Ascending aorta (tissue), 2 donors: ENCODE results near the gene NIFK. TPM values are rescaled to one million over a fixed set of nuclear protein-coding genes. Genes with fewer than 3 reads are reported as not detected.
"Not testable (repeated sequence)": the region's sequence is repeated elsewhere in the genome, so short reads cannot be mapped to it uniquely, and the experiment has no call there.

Experiments used
- DNase-seq, 2 donors: peaks; one replicate each; pipeline ENCODE4 v3.0.0-alpha.2; 2019; ENCODE audit warnings: low spot score in 2 of 2
- H3K27ac ChIP-seq, 2 donors: fragments of 200-600 bp; sonication (generic); one replicate each; pipeline ENCODE4 v1.5.1; 2016 to 2017; ENCODE audit warnings: mild to moderate bottlenecking in 1 of 2
- H3K27me3 ChIP-seq: fragments of 200-600 bp; sonication (generic); one replicate; pipeline ENCODE4 v1.5.1; 2017
- H3K36me3 ChIP-seq, 2 donors: fragments of 200-600 bp; sonication (generic); one replicate each; pipeline ENCODE4 v1.5.1; 2016
- H3K4me1 ChIP-seq, 2 donors: fragments of 200-600 bp; sonication (generic); one replicate each; pipeline ENCODE4 v1.5.1; 2016 to 2017; ENCODE audit warnings: mild to moderate bottlenecking in 1 of 2
- H3K4me3 ChIP-seq, 2 donors: fragments of 200-600 bp; sonication (generic); one replicate each; pipeline ENCODE4 v1.5.1; 2016 to 2017; ENCODE audit warnings: mild to moderate bottlenecking in 1 of 2
- H3K9me3 ChIP-seq, 2 donors: fragments of 200-600 bp; sonication (generic); one replicate each; pipeline ENCODE4 v1.5.1; 2016
- intact Hi-C: fragments of 100-400 bp; cut with DNase I; formaldehyde crosslinking; loops from one replicate; pipeline ENCODE4 v1.15.1; 2023
- total RNA-seq: library from RNA; depleted of rRNA; stranded (reverse); fragments of >200 nt; gene quantifications from one replicate; pipeline ENCODE4 v1.1.0, GENCODE V29; 2016
- TF ChIP-seq, protein P1 (sequence below), 3 experiments: fragments of 200-600 bp in 2 of 3; fragments of 450-650 bp in 1 of 3; sonication (generic) in 2 of 3; IDR thresholded peaks; one replicate each; pipeline ENCODE4 v1.5.1; 2016 to 2019; ENCODE audit warnings: antibody characterized with exemption in 3 of 3, mild to moderate bottlenecking in 1 of 3, moderate library complexity in 1 of 3

NIFK gene
- total RNA-seq, 1 donor from 2014 or later, result 31.9 TPM

DNA sequence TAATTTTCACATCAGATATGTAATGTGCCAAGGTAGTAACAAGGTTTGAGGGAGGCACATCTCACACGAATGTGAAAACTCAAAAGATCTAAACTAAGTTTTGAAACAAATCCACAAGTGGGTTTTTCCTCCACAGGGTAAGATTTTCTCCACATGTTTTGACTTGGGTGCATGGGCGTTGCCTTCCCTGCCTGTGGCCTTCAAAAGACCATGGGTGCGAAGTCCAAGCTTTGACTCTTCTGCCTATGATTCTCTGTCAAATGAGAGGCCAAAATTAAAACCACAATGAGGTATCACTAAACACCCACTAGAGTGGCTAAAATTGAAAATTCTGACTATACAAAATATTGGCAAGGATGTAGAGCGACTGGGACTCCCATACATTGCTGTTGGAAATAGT, 30.7 kb downstream of the NIFK start:
- H3K9me3 ChIP-seq, result no peaks in the 10 kb centered on the region
- H3K4me1 ChIP-seq, result peaks cover 0 to 8% of the 10 kb centered on the region in 2 donors
- no peak overlapping the region for H3K4me3 ChIP-seq
- H3K27me3 ChIP-seq, result no peaks in the 10 kb centered on the region
- H3K36me3 ChIP-seq, result no peaks in the 10 kb centered on the region
- TF ChIP-seq, protein P1, sequence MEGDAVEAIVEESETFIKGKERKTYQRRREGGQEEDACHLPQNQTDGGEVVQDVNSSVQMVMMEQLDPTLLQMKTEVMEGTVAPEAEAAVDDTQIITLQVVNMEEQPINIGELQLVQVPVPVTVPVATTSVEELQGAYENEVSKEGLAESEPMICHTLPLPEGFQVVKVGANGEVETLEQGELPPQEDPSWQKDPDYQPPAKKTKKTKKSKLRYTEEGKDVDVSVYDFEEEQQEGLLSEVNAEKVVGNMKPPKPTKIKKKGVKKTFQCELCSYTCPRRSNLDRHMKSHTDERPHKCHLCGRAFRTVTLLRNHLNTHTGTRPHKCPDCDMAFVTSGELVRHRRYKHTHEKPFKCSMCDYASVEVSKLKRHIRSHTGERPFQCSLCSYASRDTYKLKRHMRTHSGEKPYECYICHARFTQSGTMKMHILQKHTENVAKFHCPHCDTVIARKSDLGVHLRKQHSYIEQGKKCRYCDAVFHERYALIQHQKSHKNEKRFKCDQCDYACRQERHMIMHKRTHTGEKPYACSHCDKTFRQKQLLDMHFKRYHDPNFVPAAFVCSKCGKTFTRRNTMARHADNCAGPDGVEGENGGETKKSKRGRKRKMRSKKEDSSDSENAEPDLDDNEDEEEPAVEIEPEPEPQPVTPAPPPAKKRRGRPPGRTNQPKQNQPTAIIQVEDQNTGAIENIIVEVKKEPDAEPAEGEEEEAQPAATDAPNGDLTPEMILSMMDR (IDR thresholded peaks at IDR 0.05), result no peak
- intact Hi-C loops, result no loop called here
- H3K27ac ChIP-seq, result no peak overlapping the region
- DNase-seq, result no peak

DNA sequence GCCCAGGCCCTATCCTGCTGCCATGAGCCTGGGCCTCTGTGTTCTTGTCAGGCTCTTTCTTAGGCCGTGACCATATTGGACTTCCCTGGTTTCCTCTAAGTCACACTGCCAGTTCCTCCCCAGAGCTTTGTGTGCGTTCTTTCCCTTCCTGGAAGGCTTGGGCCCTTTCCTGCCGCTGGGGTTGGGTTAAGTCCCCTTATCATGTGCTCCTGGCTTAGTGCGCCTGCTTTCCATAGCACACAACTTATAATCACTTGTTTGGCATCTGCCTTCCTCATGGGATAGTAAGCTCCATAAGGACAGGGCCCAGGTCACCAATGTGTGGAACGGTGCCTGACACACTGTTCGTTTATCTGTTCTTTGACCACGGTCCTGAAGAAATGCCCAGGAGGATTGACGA, 31.3 kb downstream of the NIFK start:
- DNase-seq, result no peak
- intact Hi-C loops, result no loop called here
- no peak overlapping the region for H3K4me3 ChIP-seq
- H3K36me3 ChIP-seq, result no peaks in the 10 kb centered on the region
- no peak overlapping the region for H3K27ac ChIP-seq
- H3K9me3 ChIP-seq, result no peaks in the 10 kb centered on the region
- H3K27me3 ChIP-seq, result no peaks in the 10 kb centered on the region
- H3K4me1 ChIP-seq, result peaks cover 0 to 4% of the 10 kb centered on the region in 2 donors
- TF ChIP-seq, protein P1 (IDR thresholded peaks at IDR 0.05), result no peak

DNA sequence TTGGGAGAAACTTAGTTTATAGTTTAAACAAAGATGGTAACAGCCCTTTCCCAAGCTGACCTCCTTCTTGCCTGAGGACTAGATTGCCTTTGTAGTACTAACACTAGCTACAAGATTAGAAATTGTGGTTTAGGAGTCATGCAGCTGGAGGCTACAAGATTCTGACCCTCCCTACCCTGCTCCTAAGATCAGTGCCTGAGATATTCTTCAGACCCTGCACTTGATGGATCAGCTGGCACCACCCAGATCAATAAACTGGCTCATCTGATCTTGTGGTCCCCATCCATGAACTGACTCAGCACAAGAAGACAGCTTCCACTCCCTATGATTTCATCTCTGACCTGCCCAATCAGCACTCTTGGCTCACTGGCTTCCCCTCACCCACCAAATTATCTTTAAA, 34.9 kb downstream of the NIFK start:
- peaks cover 0 to 11% of the 10 kb centered on the region in 2 donors for H3K4me1 ChIP-seq
- H3K36me3 ChIP-seq, H3K4me3 ChIP-seq, H3K27me3 ChIP-seq, H3K9me3 ChIP-seq, H3K27ac ChIP-seq, DNase-seq: not testable (repeated sequence)
- intact Hi-C loops, result loop anchor here (5.0 kb wide), 1 partner anchor 294 kb away; no protein-coding TSS in a partner anchor

DNA sequence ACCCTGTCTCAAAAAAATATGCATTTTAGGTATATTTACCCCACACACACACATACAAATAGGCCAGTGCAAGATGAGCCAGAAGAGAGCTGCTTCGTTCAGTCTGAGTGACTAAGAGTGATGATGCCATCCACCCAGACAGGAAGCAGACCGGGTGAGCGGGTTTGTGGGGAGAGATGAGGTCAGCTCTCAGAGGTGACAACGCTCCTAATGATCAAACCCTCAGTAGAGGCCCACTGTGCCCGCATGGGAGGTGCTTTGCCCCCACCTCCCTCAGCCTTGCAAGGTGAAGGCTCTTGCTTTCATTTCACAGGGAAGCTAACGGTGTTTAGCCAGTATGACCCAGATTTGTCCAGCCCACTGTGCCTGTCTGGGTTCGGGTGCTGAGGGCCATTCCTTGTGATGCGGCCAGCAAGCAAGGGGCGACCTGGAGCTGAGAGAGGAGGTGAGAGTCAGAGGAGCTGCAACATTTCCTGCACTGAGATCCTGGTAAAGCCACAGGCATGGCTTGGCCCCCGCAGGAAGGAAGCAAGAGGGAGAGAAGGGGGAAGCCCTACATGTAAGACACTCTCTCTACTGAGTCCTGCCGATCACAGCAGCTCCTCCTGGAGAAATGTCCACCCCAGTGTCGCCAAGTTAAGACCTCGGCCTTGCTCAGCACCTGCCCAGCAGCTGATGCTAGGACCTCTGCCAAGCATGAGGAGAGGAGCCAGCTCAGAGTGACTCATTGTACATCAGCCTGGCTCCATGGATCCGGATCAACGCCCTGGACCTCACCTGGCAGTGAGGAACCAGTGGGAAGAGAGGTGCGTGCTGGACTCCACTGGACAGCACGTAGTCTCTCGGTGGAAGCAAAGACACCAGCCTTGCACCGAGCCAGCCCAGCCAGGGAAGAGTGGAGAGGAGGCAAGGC, 37.0 kb downstream of the NIFK start:
- TF ChIP-seq, protein P1 (IDR thresholded peaks at IDR 0.05), result no peak
- peak overlapping the region in 1 of 2 donors; percentile 14 for H3K4me3 ChIP-seq
- no peaks in the 10 kb centered on the region for H3K9me3 ChIP-seq
- peaks cover 0 to 16% of the 10 kb centered on the region in 2 donors for H3K4me1 ChIP-seq
- H3K27me3 ChIP-seq, result no peaks in the 10 kb centered on the region
- intact Hi-C loops, result loop anchor here (5.0 kb wide), 1 partner anchor 292 kb away; no protein-coding TSS in a partner anchor
- peak overlapping the region in 1 of 2 donors; percentile 45 for H3K27ac ChIP-seq
- peak; percentile 48 to 81 for DNase-seq
- no peaks in the 10 kb centered on the region for H3K36me3 ChIP-seq

DNA sequence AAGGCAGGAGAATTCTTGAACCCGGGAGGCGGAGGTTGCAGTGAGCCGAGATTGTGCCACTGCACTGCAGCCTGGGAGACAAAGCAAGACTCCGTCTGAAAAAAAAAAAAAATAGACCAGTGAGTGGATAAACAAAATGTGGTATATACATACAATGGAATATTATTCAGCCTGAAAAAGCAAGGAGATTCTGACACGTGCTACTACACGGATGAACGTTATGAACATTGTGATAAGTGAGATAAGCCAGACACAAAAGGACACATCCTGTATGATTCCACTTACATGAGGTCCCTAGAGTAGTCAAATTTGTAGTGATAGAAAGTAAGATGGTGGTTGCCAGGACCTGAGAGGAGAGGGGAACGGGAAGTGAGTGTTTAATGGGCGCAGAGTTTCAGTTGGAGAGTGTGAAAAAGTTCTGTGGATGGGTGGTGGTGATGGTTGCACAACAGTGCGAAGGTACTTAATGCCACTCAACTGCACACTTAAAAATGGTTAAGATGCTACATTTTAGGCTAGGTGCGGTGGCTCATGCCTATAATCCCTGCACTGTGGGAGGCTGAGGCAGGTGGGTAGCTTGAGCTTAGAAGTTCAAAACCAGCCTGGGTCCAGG, 38.3 kb downstream of the NIFK start:
- no peaks in the 10 kb centered on the region for H3K9me3 ChIP-seq
- no peak overlapping the region for H3K4me3 ChIP-seq
- intact Hi-C loops, result no loop called here
- peaks cover 0 to 20% of the 10 kb centered on the region in 2 donors for H3K4me1 ChIP-seq
- no peaks in the 10 kb centered on the region for H3K36me3 ChIP-seq
- H3K27me3 ChIP-seq, result no peaks in the 10 kb centered on the region
- no peak for DNase-seq
- no peak overlapping the region for H3K27ac ChIP-seq
- TF ChIP-seq, protein P1 (IDR thresholded peaks at IDR 0.05), result no peak

DNA sequence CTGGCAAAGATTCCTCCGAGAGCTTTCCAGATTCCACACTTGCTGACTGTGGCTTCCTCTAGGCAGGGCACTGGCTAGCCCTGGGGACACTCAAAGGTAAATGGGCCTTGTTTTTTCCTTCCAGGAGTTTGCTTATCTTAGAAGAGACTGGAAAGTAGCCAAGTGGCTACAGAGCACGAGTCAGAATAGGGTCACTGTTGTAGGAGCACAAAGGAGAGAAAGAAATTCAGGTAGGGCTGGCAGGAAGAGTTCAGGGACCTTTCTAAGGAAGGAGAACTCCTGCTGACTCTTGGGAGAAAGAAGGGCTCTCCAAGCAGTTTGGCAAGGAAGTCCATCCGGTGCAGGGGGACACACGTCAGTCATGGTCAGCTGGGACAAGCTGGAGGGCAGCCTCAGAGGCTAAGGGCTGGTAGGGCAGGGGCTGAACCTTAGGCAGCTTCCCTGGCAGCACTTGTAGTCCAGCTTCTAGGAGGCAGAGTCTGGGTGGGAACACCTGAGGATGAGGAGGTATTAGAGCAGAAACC, 39.5 kb downstream of the NIFK start:
- Histone ChIP-seq H3K4me1 (peaks cover 0 to 20% of the 10 kb centered on the region in 2 donors), H3K27me3 (no peaks in the 10 kb centered on the region), H3K36me3 (no peaks in the 10 kb centered on the region), H3K4me3 (no peak overlapping the region), H3K27ac (no peak overlapping the region), H3K9me3 (no peaks in the 10 kb centered on the region)
- intact Hi-C loops, result no loop called here
- DNase-seq, result no peak
- TF ChIP-seq, protein P1 (IDR thresholded peaks at IDR 0.05), result no peak
